ELR (cell line): ENCODE results near the gene STK11.

ENCODE experiments used
- DNase-seq: peaks from one replicate; pipeline ENCODE4 v3.0.0-alpha.2; 2015; ENCODE audit warnings: low read depth

STK11 gene

DNA sequence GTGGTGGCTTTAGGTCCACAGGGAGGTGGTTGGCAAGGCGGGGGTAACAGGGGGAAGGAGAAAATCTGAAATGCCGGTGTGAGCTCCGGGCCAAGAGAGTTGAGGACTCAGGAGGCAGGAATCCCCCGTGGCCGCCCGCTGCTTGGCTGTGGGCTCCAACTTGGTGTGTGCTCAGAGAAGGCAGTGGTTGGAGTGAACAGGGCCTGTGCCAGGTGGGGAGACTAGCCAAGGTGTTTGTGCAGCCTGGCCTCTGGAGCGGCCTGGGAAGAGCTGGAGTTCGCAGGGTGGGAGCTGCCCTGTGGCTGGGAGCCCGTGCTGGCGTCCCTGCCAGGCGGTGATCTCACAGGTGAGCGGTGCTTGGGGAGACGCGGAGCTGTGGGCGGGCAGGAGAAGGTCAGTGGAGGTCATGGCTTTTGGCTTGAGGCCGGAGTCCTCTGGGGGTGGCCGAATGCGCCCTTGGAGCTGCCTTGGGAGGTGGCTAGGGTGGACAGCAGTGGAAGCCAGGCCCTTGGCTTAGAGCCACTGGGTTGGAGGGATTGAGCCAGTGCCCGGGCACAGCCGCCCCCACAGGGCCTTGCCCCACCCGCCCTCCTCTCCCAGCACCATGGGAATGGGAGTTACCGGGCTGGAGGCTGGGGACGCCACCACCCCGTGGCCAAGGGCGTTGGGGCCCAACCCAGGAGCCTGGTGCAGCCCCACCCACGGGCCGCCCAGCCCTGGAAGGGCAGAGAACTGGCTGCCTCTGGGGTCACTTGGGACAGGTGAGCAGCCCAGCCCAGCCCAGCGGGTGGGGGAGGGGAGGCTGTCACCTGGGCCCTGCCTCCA, 56.4 kb downstream of the STK11 start:
- DNase-seq: peak; percentile 53

- peak; percentile 53 for DNase-seq
Observed at GRCh38 chr19:1262623-1263123, 57.1 kb downstream of the STK11 start.

DNA sequence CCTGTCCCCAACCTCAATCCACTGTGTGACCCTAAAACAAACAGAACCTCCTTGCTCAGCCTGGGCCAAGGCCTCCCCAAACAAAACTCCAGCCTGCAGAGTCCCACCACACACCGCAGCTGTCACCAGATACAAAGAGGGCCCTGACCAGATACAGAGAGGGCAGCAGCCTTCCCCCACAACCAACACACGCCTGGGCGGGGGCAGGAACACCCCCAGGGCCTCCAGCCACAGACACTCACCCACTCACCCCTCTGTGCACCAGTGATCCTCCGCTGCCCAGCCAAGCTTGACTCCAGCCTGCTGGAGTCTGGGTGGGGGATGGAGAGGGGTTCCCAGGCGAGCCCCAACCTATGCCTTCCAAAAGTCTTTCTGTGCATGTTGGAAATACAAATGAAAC, 57.6 kb downstream of the STK11 start:
- no peak for DNase-seq

GRCh38 chr19:1264801-1265614, 59.4 kb downstream of the STK11 start:
- DNase-seq: peak; percentile 97

- peak; percentile 94 for DNase-seq
Observed at GRCh38 chr19:1265615-1266128, 60.1 kb downstream of the STK11 start.

DNA sequence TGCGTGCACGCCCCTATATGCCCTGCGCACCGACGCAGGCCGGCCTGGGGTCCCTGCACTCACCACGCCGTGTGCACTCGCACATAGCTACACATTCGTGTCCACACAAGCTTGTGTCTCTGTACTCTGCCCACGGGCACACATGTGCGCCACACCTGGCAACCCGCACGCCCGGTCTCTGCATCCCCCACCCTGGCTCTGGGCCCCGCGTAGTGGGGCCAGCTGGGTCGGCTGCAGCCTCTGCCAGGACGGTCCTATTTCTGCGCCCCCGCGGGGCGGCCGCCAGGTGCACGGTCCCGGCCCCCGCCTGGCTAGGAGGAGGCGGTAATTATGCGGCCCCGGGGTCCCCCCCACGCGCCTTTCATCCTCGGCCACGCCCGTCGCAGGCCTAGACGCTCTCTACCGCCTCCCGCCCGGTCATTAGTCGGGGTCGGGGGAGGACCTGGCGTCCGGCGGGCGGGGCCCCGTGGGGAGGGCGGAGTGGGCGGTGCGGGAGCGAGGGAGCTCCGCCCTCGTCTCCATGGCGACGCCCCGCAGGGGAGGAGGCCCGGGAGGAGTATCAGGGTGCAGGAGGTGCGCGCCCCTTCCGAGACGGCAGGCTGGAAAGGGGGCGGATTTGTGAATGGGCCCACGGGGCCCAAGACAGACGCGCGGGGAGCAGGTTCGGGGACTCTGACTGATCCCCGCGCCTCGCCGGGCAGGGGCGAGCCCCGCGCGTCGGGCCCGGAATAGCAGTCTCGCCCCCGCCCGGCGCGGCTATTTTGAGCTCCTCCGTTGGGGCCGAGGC, 60.7 kb downstream of the STK11 start:
- peak; percentile 93 for DNase-seq

GRCh38 chr19:1266916-1267476, 61.4 kb downstream of the STK11 start:
- peak; percentile 60 for DNase-seq

DNA sequence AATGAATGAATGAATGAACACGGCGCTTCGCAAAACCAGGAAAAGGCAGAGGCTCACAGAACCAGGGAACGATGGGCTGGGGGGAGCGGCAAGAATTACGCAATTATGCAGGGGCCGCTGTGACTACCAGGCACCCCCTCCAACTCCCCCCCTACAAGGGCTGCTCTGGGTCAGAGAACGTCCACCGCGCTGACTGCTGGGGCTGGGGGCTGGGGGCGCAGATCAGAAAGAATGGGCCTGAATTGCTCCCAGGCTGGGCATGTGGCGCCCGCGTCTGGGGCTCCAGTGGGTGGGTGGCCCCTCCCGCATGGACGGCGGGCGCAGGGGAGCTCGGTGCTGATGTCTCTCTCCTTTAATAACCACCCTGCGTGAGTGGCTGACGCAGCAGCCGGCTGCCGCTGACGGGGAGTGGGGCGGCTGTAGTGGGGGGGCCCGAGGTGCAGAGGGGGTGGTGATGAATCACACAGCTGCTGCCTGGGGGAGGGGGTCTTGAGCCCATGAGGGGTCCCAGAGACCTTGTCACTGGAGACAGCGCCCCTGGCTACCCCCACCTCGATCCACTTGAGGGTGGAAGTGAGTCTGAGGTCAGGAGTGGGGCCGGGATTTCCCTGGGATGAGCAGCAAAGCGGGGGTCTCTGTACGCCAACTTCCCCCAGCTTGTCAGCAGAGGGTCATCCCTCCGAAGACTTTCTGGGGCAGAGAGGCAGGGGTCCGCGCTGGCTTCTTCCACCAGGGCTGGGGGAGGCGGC, 62.1 kb downstream of the STK11 start:
- DNase-seq: peak; percentile 60

GRCh38 chr19:1268226-1269064, 62.9 kb downstream of the STK11 start:
- no peak for DNase-seq

- DNase-seq: peak; percentile 100
Observed at GRCh38 chr19:1269065-1269477, 63.5 kb downstream of the STK11 start, which contains the start of gene CIRBP. Gene CIRBP, plus strand, starts transcription at chr19:1269332. Its CDS starts 1,602 bp downstream, at chr19:1270934.

- DNase-seq: peak; percentile 88
Observed at GRCh38 chr19:1269478-1270212, 64.1 kb downstream of the STK11 start.

DNA sequence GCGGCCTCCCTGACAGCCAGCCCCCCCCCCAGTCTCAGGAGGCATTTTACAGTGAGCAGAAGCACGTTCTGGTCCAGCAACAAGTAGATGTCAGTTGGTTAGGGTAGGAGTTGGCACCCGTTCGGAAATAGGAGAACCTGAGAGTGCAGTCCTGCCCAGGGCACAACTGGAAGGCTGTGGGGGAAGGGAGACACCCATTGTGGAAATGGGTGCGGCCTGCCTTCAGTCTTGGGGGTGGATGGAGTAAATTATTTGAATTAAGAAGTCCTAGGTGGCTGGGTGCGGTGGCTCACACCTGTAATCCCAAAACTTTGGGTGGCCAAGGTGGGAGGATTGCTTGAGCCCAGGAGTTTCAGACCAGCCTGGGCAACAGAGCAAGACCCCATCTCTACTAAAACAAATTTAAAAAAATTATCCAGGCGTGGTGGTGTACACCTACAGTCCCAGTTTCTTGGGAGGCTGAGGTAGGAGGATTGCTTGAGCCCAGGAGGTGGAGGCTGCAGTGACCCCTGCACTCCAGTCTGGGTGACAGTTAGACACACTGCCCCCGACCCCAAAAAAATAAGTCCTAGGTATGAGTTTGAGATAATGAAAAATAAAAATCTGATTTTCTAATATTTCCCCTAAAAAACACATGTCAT, 64.8 kb downstream of the STK11 start:
- no peak for DNase-seq

GRCh38 chr19:1270854-1271527, 65.4 kb downstream of the STK11 start:
- DNase-seq: no peak

- no peak for DNase-seq
Observed at GRCh38 chr19:1271528-1272422, 66.2 kb downstream of the STK11 start.

- no peak for DNase-seq
Observed at GRCh38 chr19:1272423-1273262, 67.1 kb downstream of the STK11 start.
